Esophagus muscularis mucosa (tissue), 4 donors: ENCODE measurements around the gene THRB.

ENCODE experiments used
- EP300 ChIP-seq: sonication (generic); formaldehyde crosslinking; IDR thresholded peaks from one replicate; pipeline ENCODE4 v1.6.1; 2017; ENCODE audit warnings: antibody characterized with exemption
- POLR2A ChIP-seq: fragments of 450-650 bp; IDR thresholded peaks from one replicate; pipeline ENCODE4 v1.6.1; 2017; ENCODE audit warnings: antibody characterized with exemption, moderate library complexity, mild to moderate bottlenecking, low read depth
- POLR2AphosphoS5 ChIP-seq, 2 donors: sonication (generic); formaldehyde crosslinking; IDR thresholded peaks; one replicate each; pipeline ENCODE4 v1.6.1; 2017; ENCODE audit warnings: antibody characterized with exemption in 2 of 2
- TF ChIP-seq, protein P1 (sequence below), 3 experiments: fragments of 200-600 bp in 2 of 3; fragments of 450-650 bp in 1 of 3; sonication (generic) in 2 of 3; IDR thresholded peaks; one replicate each; pipeline ENCODE4 v1.5.1; 2017 to 2019; ENCODE audit warnings: antibody characterized with exemption in 3 of 3, mild to moderate bottlenecking in 2 of 3, moderate library complexity in 1 of 3

DNA sequence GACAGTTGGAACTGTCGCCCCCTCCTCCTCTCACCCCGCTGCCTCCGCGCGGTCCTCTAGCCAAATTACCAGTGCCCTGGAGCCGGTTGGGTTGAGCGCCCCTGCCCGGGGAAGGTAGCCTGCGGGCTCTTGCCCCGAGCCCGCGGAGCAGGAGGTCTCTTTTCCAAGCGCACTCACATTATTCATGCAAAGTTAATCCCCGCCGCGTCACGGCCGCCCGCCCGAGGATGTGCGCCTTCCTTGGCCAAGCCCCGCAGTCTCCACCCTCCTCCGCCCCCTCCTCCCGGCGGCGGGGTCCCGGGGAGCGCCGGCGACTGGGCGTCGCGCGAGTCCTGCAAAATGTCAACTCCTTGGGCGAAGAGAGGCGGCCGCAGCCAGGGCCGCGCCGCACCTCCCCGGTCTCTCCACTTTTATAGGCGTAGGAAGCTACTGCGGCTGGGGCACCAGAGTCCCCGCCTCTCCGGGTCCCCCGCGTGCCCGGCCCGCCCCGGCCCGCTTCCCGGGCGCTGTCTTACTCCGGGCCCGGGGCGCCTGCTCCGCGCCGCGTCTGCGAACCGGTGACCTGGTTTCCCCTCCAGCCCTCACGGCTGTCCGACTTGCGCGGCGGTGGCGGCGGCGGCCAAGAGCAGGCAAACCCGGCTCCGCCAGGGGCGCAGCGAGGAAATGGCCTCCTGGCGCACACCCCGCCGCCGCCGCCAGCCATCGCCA lies at the start of gene THRB:
- TF ChIP-seq POLR2A (peak; percentile 62), POLR2AphosphoS5 (IDR thresholded peaks at IDR 0.05) (peak; percentile 48 to 77), EP300 (no peak)
- TF ChIP-seq, protein P1, sequence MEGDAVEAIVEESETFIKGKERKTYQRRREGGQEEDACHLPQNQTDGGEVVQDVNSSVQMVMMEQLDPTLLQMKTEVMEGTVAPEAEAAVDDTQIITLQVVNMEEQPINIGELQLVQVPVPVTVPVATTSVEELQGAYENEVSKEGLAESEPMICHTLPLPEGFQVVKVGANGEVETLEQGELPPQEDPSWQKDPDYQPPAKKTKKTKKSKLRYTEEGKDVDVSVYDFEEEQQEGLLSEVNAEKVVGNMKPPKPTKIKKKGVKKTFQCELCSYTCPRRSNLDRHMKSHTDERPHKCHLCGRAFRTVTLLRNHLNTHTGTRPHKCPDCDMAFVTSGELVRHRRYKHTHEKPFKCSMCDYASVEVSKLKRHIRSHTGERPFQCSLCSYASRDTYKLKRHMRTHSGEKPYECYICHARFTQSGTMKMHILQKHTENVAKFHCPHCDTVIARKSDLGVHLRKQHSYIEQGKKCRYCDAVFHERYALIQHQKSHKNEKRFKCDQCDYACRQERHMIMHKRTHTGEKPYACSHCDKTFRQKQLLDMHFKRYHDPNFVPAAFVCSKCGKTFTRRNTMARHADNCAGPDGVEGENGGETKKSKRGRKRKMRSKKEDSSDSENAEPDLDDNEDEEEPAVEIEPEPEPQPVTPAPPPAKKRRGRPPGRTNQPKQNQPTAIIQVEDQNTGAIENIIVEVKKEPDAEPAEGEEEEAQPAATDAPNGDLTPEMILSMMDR (IDR thresholded peaks at IDR 0.05), result peak in 1 of 3 experiments; percentile 52
